HG03575 (cell line): ENCODE data around the gene NECTIN4.
"Not testable (repeated sequence)": the region's sequence is repeated elsewhere in the genome, so short reads cannot be mapped to it uniquely, and the experiment has no call there.

Experiments used
- ATAC-seq: cut with Tn5 transposase; IDR thresholded peaks from one replicate; pipeline ENCODE4 v1.9.1; 2021; ENCODE audit not compliant: unreplicated experiment, insufficient number of reproducible peaks, low FRiP score; ENCODE audit errors: extremely low read depth

NECTIN4 gene

DNA sequence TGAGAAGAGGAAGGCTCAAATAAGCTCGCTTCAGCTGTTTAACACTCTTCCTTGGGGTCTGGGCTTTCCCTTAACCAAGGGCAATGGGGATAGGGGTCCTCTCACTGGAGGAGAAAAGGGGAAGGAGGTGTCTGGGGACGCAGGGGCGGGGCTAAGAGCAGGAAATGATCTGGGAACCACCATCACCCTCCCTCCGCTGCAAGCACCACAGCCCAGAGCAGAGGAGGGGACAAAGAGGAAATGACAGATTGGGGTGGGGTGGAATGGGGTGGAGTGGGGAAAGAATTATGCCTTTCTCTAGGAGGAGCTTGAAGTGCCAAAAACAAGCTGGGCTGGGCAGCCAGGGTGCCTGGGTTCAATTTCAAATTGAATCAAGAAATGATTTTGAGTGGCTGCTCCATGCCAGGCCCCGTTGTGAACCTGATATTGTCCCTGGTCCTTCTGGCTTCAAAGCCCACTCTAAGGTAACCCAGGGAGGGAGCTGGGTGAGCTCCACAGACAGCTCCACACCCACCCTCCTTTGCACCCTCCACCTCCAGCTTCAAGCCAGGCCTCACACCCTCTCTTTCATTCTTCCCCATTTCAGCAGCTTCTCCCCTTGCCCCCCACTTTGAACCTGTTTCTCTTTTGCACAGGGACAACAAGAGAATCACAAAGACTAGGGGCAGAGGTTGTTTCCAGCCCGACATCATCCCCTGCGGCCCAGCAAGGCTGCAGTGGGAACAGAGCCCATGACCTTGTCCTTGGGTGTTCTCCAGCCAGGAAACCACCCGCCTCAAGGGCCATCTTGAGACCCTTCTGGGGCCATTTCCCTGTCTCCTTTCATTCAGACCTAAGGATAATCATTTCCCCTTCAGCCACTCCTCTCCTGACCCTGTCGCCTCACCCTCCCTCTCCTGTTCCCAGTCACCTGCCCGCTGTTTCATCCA is 20.8 kb downstream of the NECTIN4 start:
- ATAC-seq: no peak

DNA sequence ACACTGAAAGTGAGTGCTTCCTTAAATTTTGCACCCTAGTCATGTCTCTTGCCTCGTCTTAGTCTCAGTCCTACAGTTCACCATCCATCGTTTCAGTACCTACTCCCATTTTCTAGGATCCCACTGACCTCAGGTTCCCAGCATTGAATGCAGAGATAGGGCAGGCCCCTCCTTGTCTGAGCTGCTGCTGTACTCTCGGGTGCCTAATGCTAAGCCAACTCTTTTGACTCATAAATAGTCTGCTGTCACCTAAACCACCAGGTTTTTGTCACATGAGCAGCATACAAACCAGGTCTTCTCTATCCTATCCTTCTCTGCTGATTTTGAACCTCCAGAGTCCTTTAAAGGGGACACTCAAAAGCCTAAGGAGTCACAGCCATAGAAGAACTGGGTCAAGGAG is 22.7 kb downstream of the NECTIN4 start:
- no peak for ATAC-seq

DNA sequence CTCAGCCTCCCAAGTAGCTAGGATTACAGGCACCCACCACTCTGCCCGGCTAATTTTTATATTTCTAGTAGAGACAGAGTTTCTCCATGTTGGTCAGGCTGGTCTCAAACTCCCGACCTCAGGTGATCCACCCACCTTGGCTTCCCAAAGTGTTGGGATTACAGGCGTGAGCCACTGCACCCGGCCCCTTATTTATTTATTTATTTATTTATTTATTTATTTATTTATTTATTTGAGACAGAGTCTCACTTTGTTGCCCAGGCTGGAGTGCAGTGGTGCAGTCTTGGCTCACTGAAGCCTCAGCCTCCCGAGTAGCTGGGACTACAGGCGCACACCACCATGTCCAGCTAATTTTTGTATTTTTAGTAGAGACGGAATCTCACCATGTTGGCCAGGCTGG is 23.7 kb downstream of the NECTIN4 start:
- not testable (repeated sequence) for ATAC-seq

DNA sequence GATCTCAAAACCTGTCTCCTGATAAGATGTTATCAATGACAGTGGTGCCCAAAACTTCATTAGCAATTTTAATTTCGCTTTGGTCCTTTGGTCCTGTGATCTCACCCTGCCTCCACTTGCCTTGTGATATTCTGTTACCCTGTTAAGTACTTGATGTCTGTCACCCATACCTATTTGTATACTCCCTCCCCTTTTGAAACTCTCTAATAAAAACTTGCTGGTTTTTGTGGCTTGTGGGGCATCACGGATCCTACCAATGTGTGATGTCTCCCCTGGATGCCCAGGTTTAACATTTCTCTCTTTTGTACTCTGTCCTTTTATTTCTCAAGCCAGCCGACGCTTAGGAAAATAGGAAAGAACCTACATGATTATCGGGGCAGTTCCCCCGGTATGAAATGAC is 25.4 kb downstream of the NECTIN4 start:
- ATAC-seq: not testable (repeated sequence)

DNA sequence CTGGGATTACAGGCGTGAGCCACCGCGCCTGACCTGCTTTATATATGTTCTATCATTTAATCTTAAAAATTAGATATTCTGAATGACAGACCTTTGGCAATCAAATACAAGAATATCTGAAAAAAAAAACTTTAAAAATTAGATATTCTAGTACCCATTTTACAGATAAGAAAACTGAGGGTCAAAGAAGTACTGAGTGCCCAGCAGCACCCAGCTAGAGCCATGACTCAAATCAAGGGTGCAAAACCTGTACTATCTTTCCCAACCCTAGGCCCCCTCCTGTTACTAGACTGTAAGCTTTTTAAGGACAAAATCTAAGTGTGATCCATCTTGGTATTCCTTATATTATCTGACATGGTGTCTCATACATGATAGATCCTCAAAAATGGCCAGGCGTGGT is 27.9 kb downstream of the NECTIN4 start:
- no peak for ATAC-seq

DNA sequence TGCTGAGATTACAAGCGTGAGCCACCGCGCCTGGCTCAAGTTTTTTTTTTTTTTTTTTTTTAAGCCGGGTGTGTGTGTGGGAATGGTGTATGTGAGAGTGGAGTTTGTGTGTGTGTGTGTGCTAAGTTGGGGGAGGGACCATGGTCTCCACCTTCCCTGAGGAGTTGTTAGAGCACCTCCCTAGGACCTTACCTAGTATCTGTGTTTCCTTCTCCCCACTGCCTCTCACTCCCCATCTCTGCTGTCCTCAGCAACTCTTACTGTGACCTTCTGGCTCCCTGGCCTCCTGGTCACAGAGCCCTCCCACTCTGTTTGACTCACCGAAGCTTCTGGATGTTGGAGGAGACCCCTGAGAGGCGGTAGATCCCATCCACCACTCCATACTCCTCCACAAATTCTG is 30.1 kb downstream of the NECTIN4 start:
- ATAC-seq: no peak

DNA sequence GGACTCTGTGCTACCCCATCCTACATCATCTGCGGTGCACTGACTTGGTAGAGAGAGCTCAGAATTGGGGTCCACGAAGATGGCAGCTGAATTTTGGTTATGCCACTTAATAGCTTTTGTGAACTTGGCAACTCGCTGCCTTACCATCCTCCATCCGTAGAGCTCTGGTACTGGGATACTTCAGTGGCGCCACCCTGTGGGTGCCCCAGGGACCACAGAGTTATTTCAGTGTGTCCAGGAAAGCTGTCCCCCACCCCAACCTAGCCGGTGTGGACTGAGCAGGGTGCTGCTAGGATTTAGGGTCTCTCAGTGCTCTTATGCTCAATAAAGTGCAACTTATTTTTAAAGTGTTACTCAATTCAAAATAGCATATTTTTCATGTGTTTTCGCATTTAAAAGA is 34.6 kb downstream of the NECTIN4 start:
- no peak for ATAC-seq

DNA sequence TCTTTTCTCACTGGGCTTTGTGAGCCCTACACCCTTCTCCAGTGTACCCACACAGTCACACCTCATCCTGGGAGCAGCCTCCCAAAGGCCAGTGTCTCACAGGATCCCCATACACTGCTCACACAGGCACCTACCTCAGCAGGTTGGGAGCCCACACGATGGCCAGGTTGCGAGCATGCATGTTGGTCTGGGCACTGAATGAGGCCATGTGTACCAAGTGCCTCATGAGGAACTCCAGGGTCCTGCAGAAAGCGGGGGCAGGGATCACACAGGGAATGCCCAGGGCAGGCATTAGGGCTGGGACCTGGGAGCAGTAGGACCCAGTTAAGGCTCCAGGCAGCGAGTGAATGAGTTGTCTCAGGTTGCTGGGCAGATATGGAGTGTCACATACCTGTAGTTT is 35.1 kb downstream of the NECTIN4 start:
- ATAC-seq: no peak

DNA sequence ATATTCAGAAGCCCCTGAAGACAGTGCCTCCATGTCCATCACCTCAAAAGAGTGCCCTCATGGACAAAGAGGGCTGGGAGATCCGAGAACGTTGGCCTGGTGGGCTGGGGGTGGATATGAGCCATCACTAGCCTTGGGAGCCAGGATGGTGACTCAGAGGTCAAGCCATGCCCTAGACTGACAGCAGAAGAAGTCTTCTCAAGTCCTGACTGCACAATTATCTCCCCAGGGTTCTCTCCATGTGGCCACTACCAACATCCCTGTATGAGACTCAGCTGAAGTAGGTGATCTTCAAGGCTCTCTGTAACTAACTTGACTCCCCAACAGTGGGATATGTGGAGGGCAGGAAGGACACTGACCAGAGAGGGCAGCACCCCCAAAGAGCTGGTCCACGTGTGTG is 36.5 kb downstream of the NECTIN4 start:
- ATAC-seq: no peak

DNA sequence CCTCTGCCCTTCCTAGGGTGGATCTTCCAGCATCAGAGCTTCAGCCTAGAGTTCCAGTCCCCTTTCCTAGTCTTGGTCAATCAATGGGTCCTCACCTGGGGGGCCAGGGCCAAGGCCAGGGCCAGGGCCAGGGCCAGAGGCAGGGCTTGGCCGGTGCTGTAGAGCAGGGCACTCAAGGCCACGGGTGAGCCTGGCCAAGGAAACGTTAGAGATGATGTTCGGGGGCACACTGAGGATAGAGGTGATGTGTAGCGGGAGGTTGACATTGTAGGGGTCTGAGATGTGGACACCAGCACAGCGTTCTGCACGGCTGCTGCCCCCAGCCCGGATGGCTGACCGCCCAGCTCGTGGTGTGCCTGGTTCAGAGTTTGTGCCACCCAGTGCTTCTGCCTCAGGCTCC is 38.1 kb downstream of the NECTIN4 start:
- ATAC-seq: no peak

DNA sequence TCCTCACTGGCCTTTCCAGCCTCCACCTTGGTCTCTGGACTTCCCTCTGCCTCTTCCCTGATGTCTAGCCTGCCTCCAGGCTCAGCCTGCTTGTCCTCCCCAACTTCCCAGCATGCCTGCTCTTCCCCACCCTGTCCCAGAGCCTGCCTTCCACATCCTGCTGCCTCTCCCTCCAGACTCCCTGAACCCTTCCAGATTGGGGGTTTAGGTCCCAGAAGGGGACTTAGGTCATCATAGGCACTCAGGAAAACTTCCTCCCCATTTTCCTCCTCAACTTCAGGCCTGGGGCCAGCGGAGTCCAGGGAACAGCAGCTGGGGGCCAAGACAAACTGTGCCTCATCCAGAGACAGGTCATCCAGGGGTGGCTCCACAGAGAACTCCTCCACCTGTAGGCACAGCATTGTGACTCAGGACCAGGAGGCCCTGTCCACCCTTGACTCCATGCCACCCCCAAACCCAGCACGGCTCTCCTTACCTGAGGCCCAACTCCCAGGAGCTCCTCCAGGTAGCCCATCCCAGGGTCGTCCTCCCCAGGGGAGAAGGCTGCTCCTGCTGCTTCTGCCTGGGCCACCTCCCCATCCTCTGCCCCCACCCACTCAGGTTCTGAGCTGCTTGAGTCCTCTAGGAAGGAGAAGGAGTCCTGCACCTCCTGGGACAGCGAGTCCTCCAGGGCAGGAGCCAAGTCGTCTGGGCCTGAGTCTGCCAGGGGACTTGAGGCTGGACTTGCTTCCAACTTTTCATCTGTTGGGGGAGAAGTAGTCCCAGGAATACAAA is 40.2 kb downstream of the NECTIN4 start:
- ATAC-seq: no peak

DNA sequence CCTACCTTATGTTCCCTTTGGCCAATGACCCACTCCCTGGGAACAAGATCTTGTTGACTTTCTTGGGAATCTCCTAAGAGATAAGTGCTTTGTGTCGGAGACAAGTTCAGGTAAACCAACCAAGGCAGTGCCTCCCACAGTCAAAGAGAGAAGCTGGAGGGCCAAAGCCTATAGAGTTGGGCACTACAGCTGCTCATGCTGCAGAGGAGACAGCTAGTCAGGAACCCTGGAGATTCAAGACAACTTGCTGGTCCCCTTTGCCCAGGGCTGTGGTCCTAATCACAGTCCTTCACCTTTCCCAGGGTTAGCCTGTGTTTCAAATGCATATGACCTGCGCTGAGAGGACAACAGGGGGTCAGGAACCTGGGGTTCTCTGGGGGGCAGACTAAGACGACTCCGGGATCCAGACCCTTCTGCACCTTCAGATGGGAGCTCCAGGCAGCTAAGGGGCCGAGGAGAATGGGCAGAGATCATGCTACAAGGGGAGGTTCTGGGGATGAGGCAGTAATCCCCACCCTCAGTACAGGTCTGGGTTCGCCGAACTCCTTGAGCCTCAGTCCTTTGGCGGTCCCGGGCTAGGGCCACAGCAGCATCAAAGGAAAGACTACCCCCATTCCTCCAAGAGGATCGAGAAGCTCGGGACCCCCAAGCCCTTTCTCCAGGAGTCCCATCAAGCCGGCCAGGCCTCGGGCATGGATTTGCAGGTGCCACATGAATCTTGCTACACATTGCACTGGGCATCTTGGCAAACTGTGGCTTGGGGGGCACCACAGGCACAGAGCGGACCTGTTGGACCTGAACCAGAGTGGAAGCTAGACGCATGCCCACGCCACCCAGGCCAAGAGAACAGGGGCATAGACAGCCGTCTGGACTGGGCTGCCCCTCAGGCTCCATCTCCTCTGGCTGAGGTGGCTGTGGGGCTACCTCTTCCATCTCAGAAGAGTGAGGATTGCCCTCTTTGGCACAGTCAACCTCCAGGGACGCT is 41.6 kb downstream of the NECTIN4 start:
- no peak for ATAC-seq

DNA sequence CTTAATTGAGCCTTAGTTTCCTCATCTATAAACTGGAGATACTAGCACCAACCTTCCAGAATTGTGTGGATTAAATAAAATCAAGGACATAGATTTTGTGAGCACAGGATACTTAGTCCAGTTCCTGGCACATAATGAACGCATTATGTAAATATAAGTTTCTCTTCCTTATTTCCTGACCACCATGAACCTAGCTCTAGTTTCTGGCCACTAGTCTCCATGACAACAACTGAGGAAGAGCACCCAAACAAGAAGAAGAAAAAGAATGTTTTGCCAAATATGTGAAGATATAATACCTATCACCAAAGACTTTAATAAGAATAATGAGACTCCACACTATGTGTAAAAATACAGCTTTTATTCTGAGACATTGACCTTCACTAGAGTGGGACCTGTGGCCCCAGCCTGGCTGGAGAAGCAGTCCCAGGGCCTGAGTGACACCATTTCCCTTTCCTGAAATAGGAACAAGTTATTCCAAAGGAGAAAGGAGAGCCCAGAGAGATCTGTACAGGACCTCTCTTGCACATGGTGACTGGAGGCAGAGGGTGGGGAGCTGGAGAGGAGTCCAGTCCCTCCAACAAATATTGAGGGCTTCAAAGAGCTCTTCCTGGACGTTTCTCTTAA is 42.6 kb downstream of the NECTIN4 start:
- no peak for ATAC-seq

DNA sequence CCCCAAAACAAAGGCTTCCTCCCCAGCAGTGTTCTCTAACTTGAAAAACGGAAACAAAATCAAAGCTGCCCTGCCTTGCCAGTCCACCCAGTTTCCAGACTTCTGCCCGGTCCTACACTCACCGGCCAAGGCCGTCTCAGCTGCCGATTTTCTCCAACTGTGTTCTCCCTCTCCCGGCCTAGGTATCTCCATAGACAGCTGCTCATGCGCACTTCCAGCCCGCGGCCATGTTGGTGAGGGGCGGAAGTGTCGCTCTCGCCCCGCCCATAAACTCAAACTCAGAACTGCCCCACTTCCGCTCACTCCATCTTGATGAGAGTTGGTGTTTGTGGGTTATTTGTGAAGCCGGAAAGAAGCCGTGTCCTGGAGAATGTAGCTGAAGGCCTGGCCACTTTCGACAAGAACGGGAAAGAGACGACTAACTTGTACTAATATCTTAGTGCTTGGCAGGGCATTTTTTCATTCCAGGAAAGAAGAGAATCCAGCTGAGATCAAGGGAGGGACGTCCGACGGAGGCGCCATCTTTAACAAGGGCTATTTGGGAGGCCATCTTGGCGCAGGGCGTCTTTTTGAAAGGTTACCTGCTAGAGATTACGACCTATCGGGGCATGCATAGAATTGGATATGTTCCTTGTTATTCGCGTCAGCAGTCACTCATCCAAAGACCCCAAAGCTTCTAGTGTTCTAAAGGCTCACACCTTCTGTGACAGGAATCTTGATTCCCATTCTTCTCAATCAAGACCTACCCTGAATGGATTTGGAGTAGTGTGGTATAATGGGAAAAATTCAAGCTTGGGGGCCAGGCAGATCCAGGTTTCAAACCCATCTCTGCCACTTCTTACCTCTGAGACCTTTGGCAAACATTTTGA is 43.4 kb downstream of the NECTIN4 start, which contains the start of gene USF1:
Gene USF1 (minus strand): TSS at position 242 of the 869 bp plus-strand sequence. CDS start 2,702 bp downstream, outside the sequence.
- ATAC-seq: peak; percentile 40

DNA sequence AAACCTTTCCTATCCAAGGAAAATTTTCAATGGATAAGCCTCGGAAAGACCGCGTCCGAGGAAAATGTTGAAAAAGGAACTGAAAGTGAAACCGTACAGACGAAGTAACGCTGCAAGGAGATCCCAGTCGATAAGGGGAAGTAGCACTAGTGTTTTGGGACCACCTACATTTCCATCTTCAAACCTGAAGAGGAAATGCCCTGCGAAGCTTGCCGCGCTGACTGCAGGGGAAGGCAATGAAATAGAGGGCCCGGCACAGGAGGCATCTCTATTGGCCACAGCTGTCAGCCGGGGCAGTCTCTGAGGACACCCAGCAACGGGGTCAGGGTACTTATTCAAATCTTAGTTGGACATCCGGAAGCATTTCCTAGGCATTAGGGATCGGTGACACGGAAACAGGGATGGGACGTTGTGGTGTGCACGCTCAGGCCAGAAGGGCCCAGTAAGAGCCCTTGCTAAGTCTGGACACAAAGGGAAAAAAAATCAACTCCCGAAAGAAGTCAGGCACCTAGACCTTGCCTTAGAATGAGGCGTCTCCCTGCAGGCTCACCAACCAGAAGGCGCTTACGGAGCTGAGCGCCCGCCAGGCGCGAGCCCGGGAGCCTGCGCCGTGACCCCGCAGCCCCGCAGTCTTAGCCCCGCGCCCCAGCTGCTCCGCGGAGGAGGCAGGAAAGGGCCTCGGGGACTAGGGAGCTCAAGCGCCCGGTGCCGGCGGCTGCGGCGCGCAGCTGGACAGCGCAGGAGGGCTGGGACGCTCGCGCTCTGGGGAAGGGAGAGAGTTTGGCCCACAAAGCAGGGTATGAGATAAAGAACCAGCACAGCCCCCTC is 44.2 kb downstream of the NECTIN4 start:
- ATAC-seq: no peak

DNA sequence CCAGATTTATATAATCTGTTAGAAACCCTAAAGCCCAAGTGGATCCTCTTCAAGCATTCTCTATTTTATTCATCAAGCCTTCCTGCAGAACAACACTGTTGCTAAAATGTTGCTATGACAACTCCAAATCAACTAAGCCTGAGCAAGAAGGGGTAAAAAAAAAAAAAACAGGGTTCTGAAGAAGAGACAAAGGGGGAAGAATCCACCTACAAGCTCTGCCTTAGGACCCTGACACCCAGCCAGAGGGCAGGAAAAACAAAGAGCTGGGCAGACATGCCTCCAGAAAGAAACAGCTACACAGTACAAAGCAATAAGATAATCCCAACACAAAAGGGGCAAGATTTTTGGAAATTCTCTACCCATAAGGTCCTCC is 44.8 kb downstream of the NECTIN4 start:
- ATAC-seq: no peak

DNA sequence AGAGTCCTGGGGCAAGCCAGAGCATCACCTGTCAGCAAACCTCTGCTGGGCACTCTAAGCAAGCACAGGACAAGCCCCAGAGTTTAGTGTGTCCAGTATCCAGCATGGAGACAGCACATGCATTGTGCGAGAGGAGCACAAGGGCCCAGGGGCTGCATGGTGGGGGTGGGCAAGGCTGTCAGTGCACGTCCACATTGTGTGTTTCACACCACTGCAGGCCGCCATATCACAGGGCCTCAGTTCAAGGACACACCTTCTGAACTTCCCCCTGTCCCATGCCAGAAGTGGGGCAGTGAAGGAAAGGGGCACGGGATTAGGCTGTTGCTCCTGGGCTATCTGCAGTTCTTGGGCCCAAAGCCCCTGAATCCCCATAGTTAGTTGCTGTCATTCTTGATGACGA is 49.8 kb downstream of the NECTIN4 start:
- ATAC-seq: no peak
